DND-41 (cell line): ENCODE data around the gene PIN1.

Experiments
- ATAC-seq: fragments of 200-7000 bp; cut with Tn5 transposase; 3 replicates; pipeline ENCODE4 v1.9.1; 2021; ENCODE audit warnings: low read depth; ENCODE audit not compliant: insufficient read depth
- DNase-seq: peaks from one replicate; pipeline ENCODE4 v3.0.0-alpha.2; 2020
- H2AFZ ChIP-seq: 2 replicates; pipeline ENCODE4 v1.6.0; 2012; ENCODE audit warnings: low read depth, low read length
- H3K27ac ChIP-seq: 2 replicates; pipeline ENCODE4 v1.5.1; 2012; ENCODE audit warnings: low read length, inconsistent platforms
- H3K27me3 ChIP-seq: fragments of 200-600 bp; sonication (generic); 2 replicates; pipeline ENCODE4 v1.6.0; 2012; ENCODE audit warnings: low read length, mild to moderate bottlenecking, inconsistent platforms; ENCODE audit not compliant: insufficient read depth, poor library complexity
- H3K36me3 ChIP-seq: 2 replicates; pipeline ENCODE4 v1.5.1; 2012; ENCODE audit warnings: low read length, inconsistent platforms; ENCODE audit not compliant: insufficient read depth
- H3K4me1 ChIP-seq: 2 replicates; pipeline ENCODE4 v1.5.1; 2012; ENCODE audit warnings: mild to moderate bottlenecking, low read length; ENCODE audit not compliant: insufficient read depth
- H3K4me2 ChIP-seq: 2 replicates; pipeline ENCODE4 v1.6.0; 2012; ENCODE audit warnings: mild to moderate bottlenecking, moderate library complexity, low read length, inconsistent platforms; ENCODE audit not compliant: insufficient read depth
- H3K4me3 ChIP-seq, 2 experiments: fragments of 200-600 bp in 1 of 2; shearing (Covaris generic) in 1 of 2; 2 replicates each; pipeline ENCODE4 v1.5.1; 2012 to 2016; ENCODE audit warnings: inconsistent platforms in 2 of 2, low read length in 2 of 2, mild to moderate bottlenecking in 2 of 2, low read depth in 1 of 2, moderate library complexity in 1 of 2
- H3K79me2 ChIP-seq: 2 replicates; pipeline ENCODE4 v1.6.0; 2012; ENCODE audit warnings: low read length, inconsistent platforms; ENCODE audit not compliant: insufficient read depth
- H3K9ac ChIP-seq: 2 replicates; pipeline ENCODE4 v1.6.0; 2012; ENCODE audit warnings: low read depth, mild to moderate bottlenecking, inconsistent platforms, low read length, moderate library complexity
- H3K9me3 ChIP-seq: 2 replicates; pipeline ENCODE4 v1.5.1; 2012; ENCODE audit warnings: low read length, moderate library complexity, mild to moderate bottlenecking, inconsistent platforms; ENCODE audit not compliant: insufficient read depth, severe bottlenecking
- H4K20me1 ChIP-seq: 2 replicates; pipeline ENCODE4 v1.6.0; 2012; ENCODE audit warnings: low read length; ENCODE audit not compliant: insufficient read depth
- EZH2 ChIP-seq: IDR thresholded peaks from 3 replicates; pipeline ENCODE4 v1.6.1; 2012; ENCODE audit warnings: borderline replicate concordance, low read depth, mild to moderate bottlenecking, moderate library complexity, low read length, inconsistent platforms; ENCODE audit not compliant: severe bottlenecking
- TF ChIP-seq, protein P1 (sequence below): IDR thresholded peaks from 2 replicates; pipeline ENCODE4 v1.5.1; 2012; ENCODE audit warnings: borderline replicate concordance, low read length, moderate library complexity, mild to moderate bottlenecking; ENCODE audit not compliant: poor library complexity, severe bottlenecking; ENCODE audit errors: extremely low read depth

Gene PIN1

DNA sequence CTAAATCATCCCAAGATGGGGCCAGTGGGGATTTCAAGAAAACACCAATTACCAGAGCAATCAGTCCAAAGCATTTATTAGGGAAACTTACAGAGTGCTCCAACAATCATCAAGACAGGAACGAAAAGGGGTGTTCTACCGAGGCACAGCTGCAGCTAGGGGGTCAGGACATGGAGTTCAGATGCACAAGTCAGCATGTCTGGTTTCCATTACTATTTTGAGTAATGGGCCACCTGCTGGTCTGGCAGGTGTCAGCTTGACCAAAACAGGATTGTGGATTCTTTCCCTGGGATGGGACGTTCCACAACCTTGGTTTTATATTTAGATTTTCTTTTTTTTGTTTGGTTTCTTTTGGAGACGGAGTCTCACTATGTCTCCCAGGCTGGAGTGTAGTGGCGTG is 11.3 kb upstream of the PIN1 start:
- H2AFZ ChIP-seq = no peak overlapping the region
- H3K27ac ChIP-seq = no peak overlapping the region
- peaks cover 10% of the 10 kb centered on the region for H4K20me1 ChIP-seq
- H3K4me3 ChIP-seq = no peak overlapping the region
- H3K4me2 ChIP-seq = no peak overlapping the region
- peaks cover 8% of the 10 kb centered on the region for H3K36me3 ChIP-seq
- H3K4me1 ChIP-seq = peaks cover 32% of the 10 kb centered on the region
- TF ChIP-seq EZH2 = no peak
- TF ChIP-seq, protein P1, sequence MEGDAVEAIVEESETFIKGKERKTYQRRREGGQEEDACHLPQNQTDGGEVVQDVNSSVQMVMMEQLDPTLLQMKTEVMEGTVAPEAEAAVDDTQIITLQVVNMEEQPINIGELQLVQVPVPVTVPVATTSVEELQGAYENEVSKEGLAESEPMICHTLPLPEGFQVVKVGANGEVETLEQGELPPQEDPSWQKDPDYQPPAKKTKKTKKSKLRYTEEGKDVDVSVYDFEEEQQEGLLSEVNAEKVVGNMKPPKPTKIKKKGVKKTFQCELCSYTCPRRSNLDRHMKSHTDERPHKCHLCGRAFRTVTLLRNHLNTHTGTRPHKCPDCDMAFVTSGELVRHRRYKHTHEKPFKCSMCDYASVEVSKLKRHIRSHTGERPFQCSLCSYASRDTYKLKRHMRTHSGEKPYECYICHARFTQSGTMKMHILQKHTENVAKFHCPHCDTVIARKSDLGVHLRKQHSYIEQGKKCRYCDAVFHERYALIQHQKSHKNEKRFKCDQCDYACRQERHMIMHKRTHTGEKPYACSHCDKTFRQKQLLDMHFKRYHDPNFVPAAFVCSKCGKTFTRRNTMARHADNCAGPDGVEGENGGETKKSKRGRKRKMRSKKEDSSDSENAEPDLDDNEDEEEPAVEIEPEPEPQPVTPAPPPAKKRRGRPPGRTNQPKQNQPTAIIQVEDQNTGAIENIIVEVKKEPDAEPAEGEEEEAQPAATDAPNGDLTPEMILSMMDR = no peak
- H3K79me2 ChIP-seq = peaks cover 32% of the 10 kb centered on the region
- no peak for ATAC-seq
- H3K9ac ChIP-seq = no peak overlapping the region
- H3K9me3 ChIP-seq = no peaks in the 10 kb centered on the region
- no peak for DNase-seq
- H3K27me3 ChIP-seq = no peaks in the 10 kb centered on the region

DNA sequence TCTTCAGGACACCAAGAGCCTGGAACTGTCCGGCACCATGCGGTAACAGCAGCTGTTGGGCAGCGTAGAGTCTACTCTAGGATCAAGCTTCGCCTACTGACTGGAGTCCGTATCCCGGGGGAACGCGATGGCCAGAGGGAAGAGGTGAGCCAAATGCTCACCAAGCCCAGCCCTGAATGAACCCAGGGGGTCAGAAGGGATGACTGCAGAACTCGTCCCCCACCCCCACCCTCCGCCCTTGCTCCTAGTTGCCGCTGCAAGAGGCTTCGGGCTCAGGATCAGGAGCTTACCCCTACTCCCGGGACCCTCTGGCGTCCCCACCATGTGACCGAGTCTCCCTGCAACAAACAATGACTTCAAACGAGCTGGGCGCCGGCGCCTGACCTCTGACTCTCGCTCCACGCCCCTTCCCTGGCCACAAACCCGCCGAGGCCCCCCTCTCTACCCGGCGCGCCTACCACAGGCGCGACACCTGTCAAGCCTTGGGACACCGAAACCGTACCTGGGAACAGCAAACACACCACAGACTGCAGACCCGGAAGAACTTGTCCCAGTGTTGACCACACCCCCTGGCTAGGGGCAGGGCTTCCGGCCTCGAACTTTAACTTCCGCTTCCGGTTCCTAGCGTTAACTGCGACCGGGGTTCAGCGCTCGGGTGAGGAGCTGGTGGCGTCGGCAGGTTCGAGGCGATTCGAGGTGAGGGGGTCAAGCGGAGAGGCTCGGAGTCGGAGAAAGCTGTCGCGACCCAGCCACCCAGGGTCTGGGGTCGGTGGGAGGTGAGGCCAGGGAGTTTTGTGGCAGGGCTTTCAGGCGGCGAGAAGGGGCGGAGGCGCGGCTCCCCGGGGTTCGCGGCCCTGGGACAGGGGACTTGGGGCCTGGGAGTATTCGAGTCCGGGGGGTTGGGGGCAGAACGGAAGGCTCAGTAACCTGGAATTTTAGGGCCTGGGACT is 7.6 kb upstream of the PIN1 start, which contains the start of gene UBL5:
TSS of gene UBL5 (plus strand) at position 630 of the 950 bp plus-strand sequence. CDS start 420 bp downstream, outside the sequence.
- Histone ChIP-seq H3K9me3 (no peaks in the 10 kb centered on the region), H3K79me2 (peaks cover 53% of the 10 kb centered on the region), H4K20me1 (peaks cover 17% of the 10 kb centered on the region), H3K27me3 (no peaks in the 10 kb centered on the region), H3K36me3 (peaks cover 30% of the 10 kb centered on the region), H2AFZ (peak within 1 kb of the TSS; percentile 96), H3K9ac (peak within 1 kb of the TSS; percentile 77), H3K4me1 (peaks cover 38% of the 10 kb centered on the region), H3K4me3 (peak within 1 kb of the TSS; percentile 96), H3K27ac (peak within 1 kb of the TSS; percentile 80), H3K4me2 (peak within 1 kb of the TSS; percentile 99)
- TF ChIP-seq EZH2 = no peak
- TF ChIP-seq, protein P1 = no peak
- DNase-seq = peak; percentile 92
- peak; percentile 99 for ATAC-seq

DNA sequence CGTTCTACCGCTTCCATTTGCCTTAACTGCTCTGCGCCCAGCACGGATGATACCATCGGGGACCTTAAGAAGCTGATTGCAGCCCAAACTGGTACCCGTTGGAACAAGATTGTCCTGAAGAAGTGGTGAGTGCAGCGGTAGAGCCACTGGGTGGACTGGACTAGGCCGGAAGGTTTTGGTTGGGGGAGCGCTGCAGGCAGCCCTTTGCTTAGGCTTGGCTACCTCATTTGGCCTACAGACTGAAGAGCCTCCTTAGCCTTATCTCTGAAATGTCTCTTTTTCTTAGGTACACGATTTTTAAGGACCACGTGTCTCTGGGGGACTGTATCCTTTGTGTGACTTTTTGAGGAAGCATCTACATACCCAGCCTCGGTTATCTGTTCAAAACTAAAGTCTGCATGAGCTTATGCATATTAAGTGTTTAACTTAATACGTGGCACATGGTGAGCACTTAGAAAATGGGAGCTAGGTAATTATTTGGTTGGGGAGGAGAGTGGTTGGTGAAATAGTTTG is 6.5 kb upstream of the PIN1 start:
- peak overlapping the region; percentile 80 for H3K27ac ChIP-seq
- no peak for DNase-seq

More for the DNA sequence above, 6.5 kb upstream of the PIN1 start:
- Histone ChIP-seq H3K4me1 (peaks cover 38% of the 10 kb centered on the region), H4K20me1 (peaks cover 17% of the 10 kb centered on the region), H3K4me2 (peak overlapping the region; percentile 99), H3K9ac (peak overlapping the region; percentile 77), H3K36me3 (peaks cover 30% of the 10 kb centered on the region), H3K4me3 (peak overlapping the region; percentile 96), H3K9me3 (no peaks in the 10 kb centered on the region), H3K79me2 (peaks cover 53% of the 10 kb centered on the region), H2AFZ (no peak overlapping the region), H3K27me3 (no peaks in the 10 kb centered on the region)
- no peak for TF ChIP-seq EZH2
- TF ChIP-seq, protein P1 = no peak
- no peak for ATAC-seq
